Measurements from ENCODE around the gene RASGRP1. TPM values are rescaled to one million over a fixed set of nuclear protein-coding genes. Genes with fewer than 3 reads are reported as not detected.

Gene RASGRP1
- total RNA-seq: 2.3 TPM
- long read RNA-seq, full-length matches to known transcripts: 2 of 8 reads
- long read RNA-seq, partial matches to known transcripts: 1 of 8 reads
- long read RNA-seq, other reads (novel, unspliced or antisense): 5 of 8 reads

DNA sequence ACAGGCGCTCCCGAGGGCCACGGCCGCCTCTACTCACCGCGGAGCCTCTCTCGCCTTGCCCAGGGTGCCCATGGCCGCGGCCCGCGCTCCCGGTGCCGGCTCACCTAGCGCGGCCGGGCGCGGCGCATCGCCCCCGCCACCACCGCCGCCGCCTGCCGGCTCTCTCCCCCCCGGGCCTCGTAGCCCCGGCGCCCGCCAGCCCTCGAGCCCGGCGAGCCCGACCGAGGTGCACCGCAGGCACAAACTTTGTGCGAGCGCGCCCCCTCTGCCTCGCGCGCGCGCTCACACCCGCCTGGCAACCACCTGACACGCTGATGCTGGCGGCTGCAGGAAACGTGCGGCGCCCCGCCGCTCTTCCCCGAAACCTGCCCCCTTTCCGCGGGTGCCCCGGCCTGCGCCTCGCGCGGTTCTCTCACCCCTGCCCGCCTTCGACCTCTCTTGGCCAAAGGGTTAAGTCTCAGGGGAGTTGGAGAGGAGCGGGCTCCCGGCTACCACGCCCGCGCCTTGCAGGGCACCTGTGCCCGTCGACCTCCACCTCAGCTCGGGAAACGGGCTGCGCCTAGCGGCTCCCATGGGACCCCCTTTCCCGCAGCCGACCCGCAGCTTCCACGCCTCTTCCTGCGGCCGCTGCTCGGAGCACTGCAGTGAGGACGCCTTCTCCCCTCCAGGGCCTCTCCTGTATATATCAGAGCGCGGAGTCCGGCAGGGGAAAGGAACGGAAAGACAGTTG is at the start of gene RASGRP1:
RASGRP1 (minus strand) TSS at position 258 of the 730 bp plus-strand sequence; CDS start at position 72, 186 bp downstream.
- Histone ChIP-seq H3K27me3 (ENCODE audit: low read depth) (peaks cover 24% of the 10 kb centered on the region), H3K9me3 (no peaks in the 10 kb centered on the region), H3K4me3 (peak within 1 kb of the TSS; percentile 61), H3K27ac (peak within 1 kb of the TSS; percentile 74), H3K36me3 (no peaks in the 10 kb centered on the region), H3K4me1 (peaks cover 15% of the 10 kb centered on the region)
- peak; percentile 79 for DNase-seq
- TF ChIP-seq, protein P1, sequence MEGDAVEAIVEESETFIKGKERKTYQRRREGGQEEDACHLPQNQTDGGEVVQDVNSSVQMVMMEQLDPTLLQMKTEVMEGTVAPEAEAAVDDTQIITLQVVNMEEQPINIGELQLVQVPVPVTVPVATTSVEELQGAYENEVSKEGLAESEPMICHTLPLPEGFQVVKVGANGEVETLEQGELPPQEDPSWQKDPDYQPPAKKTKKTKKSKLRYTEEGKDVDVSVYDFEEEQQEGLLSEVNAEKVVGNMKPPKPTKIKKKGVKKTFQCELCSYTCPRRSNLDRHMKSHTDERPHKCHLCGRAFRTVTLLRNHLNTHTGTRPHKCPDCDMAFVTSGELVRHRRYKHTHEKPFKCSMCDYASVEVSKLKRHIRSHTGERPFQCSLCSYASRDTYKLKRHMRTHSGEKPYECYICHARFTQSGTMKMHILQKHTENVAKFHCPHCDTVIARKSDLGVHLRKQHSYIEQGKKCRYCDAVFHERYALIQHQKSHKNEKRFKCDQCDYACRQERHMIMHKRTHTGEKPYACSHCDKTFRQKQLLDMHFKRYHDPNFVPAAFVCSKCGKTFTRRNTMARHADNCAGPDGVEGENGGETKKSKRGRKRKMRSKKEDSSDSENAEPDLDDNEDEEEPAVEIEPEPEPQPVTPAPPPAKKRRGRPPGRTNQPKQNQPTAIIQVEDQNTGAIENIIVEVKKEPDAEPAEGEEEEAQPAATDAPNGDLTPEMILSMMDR (IDR thresholded peaks at IDR 0.05): peak; percentile 11
- intact Hi-C loops (cut with DNase I): loop anchor here (10.0 kb wide), 1 partner anchor 120 kb away; no protein-coding TSS in a partner anchor
- peak; percentile 92 for ATAC-seq

DNA sequence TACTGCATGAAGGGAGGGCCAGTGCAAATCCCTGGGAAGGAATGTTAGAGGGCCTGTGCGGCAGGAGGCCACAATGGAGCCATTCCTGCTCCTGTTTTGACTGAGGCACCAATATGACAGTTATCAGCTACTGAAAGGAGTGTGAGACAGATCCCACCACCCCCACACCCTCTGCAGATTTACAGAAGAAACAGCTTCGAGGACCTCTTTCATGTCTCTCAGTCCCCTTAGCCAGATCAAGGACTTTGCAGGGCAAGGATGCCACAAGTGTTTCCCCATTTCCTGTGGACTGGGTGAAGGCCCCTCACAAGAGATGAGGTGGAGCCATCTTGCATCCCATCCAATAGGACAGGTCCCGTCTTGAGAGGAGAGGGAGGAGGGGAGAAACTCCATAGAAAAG is 48.5 kb upstream of the RASGRP1 start:
- DNase-seq (no peak), ATAC-seq (no peak)
- no peak overlapping the region for H3K27ac ChIP-seq
- H3K9me3 ChIP-seq: no peaks in the 10 kb centered on the region
- H3K4me1 ChIP-seq: no peaks in the 10 kb centered on the region
- TF ChIP-seq, protein P1 (IDR thresholded peaks at IDR 0.05): no peak
- H3K36me3 ChIP-seq: no peaks in the 10 kb centered on the region
- H3K27me3 ChIP-seq (ENCODE audit: low read depth): no peaks in the 10 kb centered on the region
- H3K4me3 ChIP-seq: no peak overlapping the region
- intact Hi-C loops (cut with DNase I): no loop called here

GRCh38 chr15:38612159-38612863 is 47.7 kb upstream of the RASGRP1 start:
- H3K36me3 ChIP-seq: no peaks in the 10 kb centered on the region
- H3K27me3 ChIP-seq (ENCODE audit: low read depth): no peaks in the 10 kb centered on the region
- no peak overlapping the region for H3K4me3 ChIP-seq
- DNase-seq: no peak
- TF ChIP-seq, protein P1 (IDR thresholded peaks at IDR 0.05): no peak
- H3K4me1 ChIP-seq: no peaks in the 10 kb centered on the region
- intact Hi-C loops (cut with DNase I): no loop called here
- no peak for ATAC-seq
- no peaks in the 10 kb centered on the region for H3K9me3 ChIP-seq
- H3K27ac ChIP-seq: no peak overlapping the region

DNA sequence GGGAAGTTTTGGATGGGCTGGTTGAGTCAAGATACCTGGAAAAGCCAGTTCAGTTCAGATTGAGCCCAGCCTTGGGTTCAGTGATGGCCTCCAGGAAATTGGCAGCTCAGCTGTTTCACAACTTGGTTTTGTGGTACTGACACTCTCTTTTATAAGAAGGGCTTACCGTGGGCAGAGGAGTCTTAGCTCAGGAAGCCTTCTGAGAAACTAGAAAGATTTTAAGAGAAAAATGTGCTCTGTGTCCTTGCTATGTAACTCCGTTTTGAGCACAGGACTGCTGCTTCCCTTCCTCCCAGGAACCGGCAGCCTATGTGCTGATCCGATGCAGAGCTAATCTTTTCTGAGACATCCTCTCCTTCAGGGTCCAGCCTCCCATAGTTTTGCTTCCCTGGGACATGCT is 46.6 kb upstream of the RASGRP1 start:
- intact Hi-C loops (cut with DNase I): no loop called here
- ATAC-seq (peak in 1 of 2 donors; percentile 39), DNase-seq (no peak)
- Histone ChIP-seq H3K4me1 (no peaks in the 10 kb centered on the region), H3K36me3 (no peaks in the 10 kb centered on the region), H3K27ac (no peak overlapping the region), H3K4me3 (no peak overlapping the region), H3K27me3 (ENCODE audit: low read depth) (no peaks in the 10 kb centered on the region), H3K9me3 (no peaks in the 10 kb centered on the region)
- TF ChIP-seq, protein P1 (IDR thresholded peaks at IDR 0.05): no peak

DNA sequence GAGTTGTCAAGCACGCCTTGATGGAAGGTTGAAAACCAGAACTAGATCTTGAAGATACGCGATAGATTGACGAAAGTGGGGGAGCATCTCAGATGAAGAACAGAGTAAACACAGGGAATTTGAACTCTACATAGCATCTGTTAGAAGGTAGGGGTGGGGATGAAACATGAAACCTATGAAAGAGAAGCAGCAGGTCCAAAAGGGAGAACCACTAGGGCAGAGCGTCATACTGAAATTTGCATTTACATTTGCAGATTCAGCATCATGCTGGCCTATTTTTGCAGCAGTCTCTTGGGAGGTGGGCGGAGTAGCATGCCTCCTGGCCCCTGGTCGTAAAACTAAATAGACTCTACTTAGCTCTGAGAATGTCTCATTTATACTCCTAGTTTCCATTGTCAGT is 46.1 kb upstream of the RASGRP1 start:
- Histone ChIP-seq H3K27ac (no peak overlapping the region), H3K36me3 (no peaks in the 10 kb centered on the region), H3K4me1 (no peaks in the 10 kb centered on the region), H3K27me3 (ENCODE audit: low read depth) (no peaks in the 10 kb centered on the region), H3K4me3 (no peak overlapping the region), H3K9me3 (no peaks in the 10 kb centered on the region)
- TF ChIP-seq, protein P1 (IDR thresholded peaks at IDR 0.05): no peak
- DNase-seq (no peak), ATAC-seq (no peak)
- intact Hi-C loops (cut with DNase I): no loop called here

Data from lower lobe of right lung (tissue), 2 donors.